Smooth muscle cell (in vitro differentiated cells): Measurements from ENCODE around the gene SLC4A3. TPM values are rescaled to one million over a fixed set of nuclear protein-coding genes. Genes with fewer than 3 reads are reported as not detected.

Source experiments
- DNase-seq: peaks from one replicate; lab custom pipeline; 2025; ENCODE audit not compliant: unreplicated experiment; lab: John Stamatoyannopoulos, UW
- H2AFZ ChIP-seq: fragments of 200-600 bp; sonication (generic); 2 replicates; pipeline ENCODE4 v1.6.0; 2016; ENCODE audit warnings: antibody characterized with exemption, low read depth, mild to moderate bottlenecking
- H3F3A ChIP-seq: fragments of 200-600 bp; sonication (generic); 2 replicates; pipeline ENCODE4 v1.6.0; 2017; ENCODE audit warnings: antibody characterized with exemption, low read depth
- H3K27ac ChIP-seq: fragments of 200-600 bp; sonication (generic); 2 replicates; pipeline ENCODE4 v1.5.1; 2016; ENCODE audit warnings: low read depth, mild to moderate bottlenecking
- H3K27me3 ChIP-seq: fragments of 200-600 bp; sonication (generic); 2 replicates; pipeline ENCODE4 v1.6.1; 2016; ENCODE audit warnings: low read depth, mild to moderate bottlenecking
- H3K36me3 ChIP-seq: fragments of 200-600 bp; sonication (generic); 2 replicates; pipeline ENCODE4 v1.5.1; 2016; ENCODE audit warnings: low read depth
- H3K4me1 ChIP-seq: fragments of 200-600 bp; sonication (generic); 2 replicates; pipeline ENCODE4 v1.5.1; 2016; ENCODE audit warnings: low read depth
- H3K4me2 ChIP-seq: fragments of 200-600 bp; sonication (generic); 2 replicates; pipeline ENCODE4 v1.6.0; 2016; ENCODE audit warnings: mild to moderate bottlenecking
- H3K4me3 ChIP-seq: fragments of 200-600 bp; sonication (generic); 2 replicates; pipeline ENCODE4 v1.5.1; 2016; ENCODE audit warnings: mild to moderate bottlenecking
- H3K79me2 ChIP-seq: fragments of 200-600 bp; sonication (generic); 2 replicates; pipeline ENCODE4 v1.6.0; 2016; ENCODE audit warnings: low read depth, mild to moderate bottlenecking
- H3K9ac ChIP-seq: fragments of 200-600 bp; sonication (generic); 2 replicates; pipeline ENCODE4 v1.6.0; 2016; ENCODE audit warnings: low read depth
- H3K9me3 ChIP-seq: fragments of 200-600 bp; sonication (generic); replicated peaks from 2 replicates; pipeline ENCODE4 v1.5.1; 2016; ENCODE audit warnings: low read depth
- H4K20me1 ChIP-seq: fragments of 200-600 bp; sonication (generic); 2 replicates; pipeline ENCODE4 v1.6.0; 2016; ENCODE audit warnings: low read depth
- CTCF ChIP-seq: fragments of 200-600 bp; sonication (generic); IDR thresholded peaks from 2 replicates; pipeline ENCODE4 v1.5.1; 2017; ENCODE audit warnings: borderline replicate concordance, mild to moderate bottlenecking, antibody characterized with exemption; ENCODE audit not compliant: insufficient read depth, poor library complexity, severe bottlenecking
- WGBS: methylation state at CpG from one replicate; pipeline ENCODE4 v1.1.7; 2016; ENCODE audit warnings: low lambda C conversion rate; 5-methylcytosine and 5-hydroxymethylcytosine counted together
- polyA plus RNA-seq: library from polyadenylated mRNA; unstranded; fragments of >200 nt; fragmentation: Nextera tagmentation; extraction: Ambion mirVana; gene quantifications from 2 replicates; pipeline ENCODE4 v1.2.1, GENCODE V29; 2016
- total RNA-seq: library from RNA; depleted of rRNA; stranded (reverse); fragments of >200 nt; gene quantifications from 2 replicates; pipeline ENCODE4 v1.2.3, GENCODE V29; 2014

SLC4A3 gene
- total and polyA plus RNA-seq, 2 experiments from 2014 or later, result 4.9 to 12.1 TPM

GRCh38 chr2:219631406-219631891 lies 4.0 kb downstream of the SLC4A3 start:
- DNase-seq, result no peak
- 89% methylated on average over 9 of the region's 9 CpGs for WGBS
- Histone ChIP-seq H3K4me2 (no peak overlapping the region), H3K36me3 (no peaks in the 10 kb centered on the region), H3K27ac (no peak overlapping the region), H3F3A (no peaks in the 10 kb centered on the region), H3K79me2 (no peaks in the 10 kb centered on the region), H3K27me3 (no peaks in the 10 kb centered on the region), H3K4me3 (no peak overlapping the region), H2AFZ (no peak overlapping the region), H3K9me3 (no peaks in the 10 kb centered on the region), H4K20me1 (no peaks in the 10 kb centered on the region), H3K9ac (no peak overlapping the region), H3K4me1 (peaks cover 5% of the 10 kb centered on the region)
- TF ChIP-seq CTCF, result no peak

GRCh38 chr2:219631904-219632759 lies 4.7 kb downstream of the SLC4A3 start:
- Histone ChIP-seq H3K27me3 (no peaks in the 10 kb centered on the region), H3K9ac (no peak overlapping the region), H3K4me3 (no peak overlapping the region), H4K20me1 (no peaks in the 10 kb centered on the region), H3K79me2 (no peaks in the 10 kb centered on the region), H3K9me3 (no peaks in the 10 kb centered on the region), H3K4me2 (no peak overlapping the region), H3K27ac (no peak overlapping the region), H3K36me3 (no peaks in the 10 kb centered on the region), H2AFZ (no peak overlapping the region), H3K4me1 (peaks cover 5% of the 10 kb centered on the region), H3F3A (no peaks in the 10 kb centered on the region)
- no peak for TF ChIP-seq CTCF
- DNase-seq, result no peak
- 96% methylated on average over 30 of the region's 34 CpGs for WGBS

GRCh38 chr2:219632760-219633105 lies 5.3 kb downstream of the SLC4A3 start:
- Histone ChIP-seq H4K20me1 (no peaks in the 10 kb centered on the region), H3K9ac (no peak overlapping the region), H2AFZ (no peak overlapping the region), H3K4me1 (peaks cover 5% of the 10 kb centered on the region), H3K27me3 (no peaks in the 10 kb centered on the region), H3K4me2 (no peak overlapping the region), H3K79me2 (no peaks in the 10 kb centered on the region), H3K27ac (no peak overlapping the region), H3K9me3 (no peaks in the 10 kb centered on the region), H3K36me3 (no peaks in the 10 kb centered on the region), H3K4me3 (no peak overlapping the region), H3F3A (no peaks in the 10 kb centered on the region)
- 97% methylated on average over 8 of the region's 8 CpGs for WGBS
- no peak for TF ChIP-seq CTCF
- no peak for DNase-seq
